Frontal cortex (tissue), 4 donors: ENCODE measurements around the gene MAB21L1. TPM values are rescaled to one million over a fixed set of nuclear protein-coding genes. Genes with fewer than 3 reads are reported as not detected.
A peak's percentile ranks its signal among the peaks of the same experiment; 100 is the strongest.

Source experiments
- DNase-seq, 2 donors: peaks; one replicate each; pipeline ENCODE4 v3.0.0; 2012; ENCODE audit warnings: low spot score in 2 of 2
- FAIRE-seq: peaks from 2 replicates; lab custom pipeline; 2012; peaks lifted over from hg19 to GRCh38; lab: Jason Lieb, UNC
- total RNA-seq: library from RNA; depleted of rRNA; stranded (reverse); fragments of >200 nt; gene quantifications from one replicate; pipeline ENCODE4 v1.2.3, GENCODE V29; 2014
- donor health status: control.
- donor health status: control.
- donor health status: control.

MAB21L1 gene
- total RNA-seq, 1 donor from 2014 or later: 1.6 TPM

DNA sequence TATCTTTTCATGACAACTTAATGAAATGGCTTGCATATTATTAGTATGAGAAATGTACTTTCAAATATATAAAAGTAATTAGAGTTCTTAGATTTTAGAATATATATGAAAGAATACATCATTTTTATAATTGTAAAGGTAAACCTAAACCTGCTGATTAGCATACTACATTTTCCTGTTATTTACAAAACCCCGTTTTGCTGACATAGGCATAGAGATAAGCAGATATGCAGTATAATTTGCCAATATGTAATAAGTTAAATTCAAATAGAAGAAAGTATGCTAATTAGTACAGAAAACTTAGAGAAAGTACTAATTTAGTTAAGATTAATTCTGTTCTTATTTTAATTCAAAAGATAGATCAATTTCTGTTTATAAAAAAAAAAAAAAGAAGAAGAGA, 21.5 kb downstream of the MAB21L1 start:
- FAIRE-seq: peak; percentile 56
- no peak for DNase-seq

- FAIRE-seq (no peak), DNase-seq (no peak)
Measured at GRCh38 chr13:35449821-35450220, 26.7 kb downstream of the MAB21L1 start.

GRCh38 chr13:35448465-35448864, 28.0 kb downstream of the MAB21L1 start:
- FAIRE-seq (no peak), DNase-seq (no peak)
